H9 (cell line): Measurements from ENCODE around the gene CHD9. TPM values are rescaled to one million over a fixed set of nuclear protein-coding genes. Genes with fewer than 3 reads are reported as not detected.

ENCODE experiments used
- DNase-seq: peaks from one replicate; pipeline ENCODE4 v3.0.0-alpha.2; 2017
- H2AFZ ChIP-seq: one replicate; pipeline ENCODE4 v1.6.1; 2013; ENCODE audit warnings: mild to moderate bottlenecking, low read length, control low read depth, moderate library complexity
- H2AK5ac ChIP-seq: 2 replicates; pipeline ENCODE4 v1.6.1; 2013; ENCODE audit warnings: low read length, control low read depth, mixed read lengths; ENCODE audit not compliant: insufficient read length
- H2BK120ac ChIP-seq: one replicate; pipeline ENCODE4 v1.6.1; 2013; ENCODE audit warnings: low read depth, mild to moderate bottlenecking, low read length, control low read depth, inconsistent platforms; ENCODE audit not compliant: poor library complexity, severe bottlenecking
- H2BK12ac ChIP-seq: 2 replicates; pipeline ENCODE4 v1.6.1; 2013; ENCODE audit warnings: low read length, control low read depth, mixed read lengths, low read depth; ENCODE audit not compliant: insufficient read length
- H2BK15ac ChIP-seq: 2 replicates; pipeline ENCODE4 v1.6.1; 2013; ENCODE audit warnings: low read depth, low read length, control low read depth
- H2BK20ac ChIP-seq: one replicate; pipeline ENCODE4 v1.6.1; 2013; ENCODE audit warnings: low read depth, mild to moderate bottlenecking, low read length, control low read depth, inconsistent platforms; ENCODE audit not compliant: poor library complexity, severe bottlenecking
- H2BK5ac ChIP-seq: 2 replicates; pipeline ENCODE4 v1.6.1; 2013; ENCODE audit warnings: low read length, control low read depth, mixed read lengths; ENCODE audit not compliant: insufficient read length
- H3K14ac ChIP-seq: 2 replicates; pipeline ENCODE4 v1.6.1; 2013; ENCODE audit warnings: low read length, control low read depth; ENCODE audit not compliant: insufficient read depth
- H3K18ac ChIP-seq: 2 replicates; pipeline ENCODE4 v1.6.1; 2013; ENCODE audit warnings: low read depth, mild to moderate bottlenecking, mixed read lengths, low read length, control low read depth; ENCODE audit not compliant: insufficient read length
- H3K23ac ChIP-seq: 2 replicates; pipeline ENCODE4 v1.6.1; 2013; ENCODE audit warnings: low read length, control low read depth, mixed read lengths, low read depth; ENCODE audit not compliant: insufficient read length
- H3K23me2 ChIP-seq: 2 replicates; pipeline ENCODE4 v1.6.1; 2013; ENCODE audit warnings: low read depth, mild to moderate bottlenecking, mixed read lengths, low read length, control low read depth; ENCODE audit not compliant: insufficient read length, poor library complexity, severe bottlenecking
- H3K27ac ChIP-seq: 2 replicates; pipeline ENCODE4 v1.5.1; 2013; ENCODE audit warnings: low read length, control low read depth, mixed read lengths, low read depth; ENCODE audit not compliant: insufficient read length
- H3K27me3 ChIP-seq: 2 replicates; pipeline ENCODE4 v1.6.1; 2013; ENCODE audit warnings: low read length, control low read depth, inconsistent platforms; ENCODE audit not compliant: insufficient read depth
- H3K4ac ChIP-seq: 2 replicates; pipeline ENCODE4 v1.6.1; 2013; ENCODE audit warnings: low read depth, mild to moderate bottlenecking, control low read depth, inconsistent platforms, low read length, moderate library complexity
- H3K4me1 ChIP-seq: 2 replicates; pipeline ENCODE4 v1.6.1; 2013; ENCODE audit warnings: low read length, control low read depth, inconsistent platforms; ENCODE audit not compliant: insufficient read depth
- H3K4me2 ChIP-seq: 2 replicates; pipeline ENCODE4 v1.6.1; 2013; ENCODE audit warnings: low read length, control low read depth, mixed read lengths; ENCODE audit not compliant: insufficient read length, insufficient read depth
- H3K56ac ChIP-seq: 2 replicates; pipeline ENCODE4 v1.6.1; 2013; ENCODE audit warnings: low read depth, mild to moderate bottlenecking, mixed read lengths, low read length, control low read depth; ENCODE audit not compliant: insufficient read length
- H3K79me1 ChIP-seq: 2 replicates; pipeline ENCODE4 v1.6.1; 2013; ENCODE audit warnings: low read depth, mild to moderate bottlenecking, moderate library complexity, low read length, control low read depth, inconsistent platforms; ENCODE audit not compliant: insufficient read depth, poor library complexity, severe bottlenecking
- H3K79me2 ChIP-seq: 2 replicates; pipeline ENCODE4 v1.6.1; 2013; ENCODE audit warnings: low read length, control low read depth, inconsistent platforms; ENCODE audit not compliant: insufficient read depth
- H3K9ac ChIP-seq: 2 replicates; pipeline ENCODE4 v1.6.1; 2013; ENCODE audit warnings: low read length, control low read depth, mixed read lengths; ENCODE audit not compliant: insufficient read length; ENCODE audit errors: extremely low read depth
- H3K9me3 ChIP-seq: one replicate; pipeline ENCODE4 v1.6.1; 2013; ENCODE audit warnings: low read depth, low read length, inconsistent platforms; ENCODE audit not compliant: control insufficient read depth
- H3T11ph ChIP-seq: one replicate; pipeline ENCODE4 v1.6.1; 2013; ENCODE audit warnings: mild to moderate bottlenecking, low read length, control low read depth, inconsistent platforms
- H4K20me1 ChIP-seq: one replicate; pipeline ENCODE4 v1.6.1; 2013; ENCODE audit not compliant: control insufficient read depth, insufficient read length, insufficient read depth
- H4K5ac ChIP-seq: 2 replicates; pipeline ENCODE4 v1.6.1; 2013; ENCODE audit warnings: low read depth, mild to moderate bottlenecking, mixed read lengths, low read length, control low read depth; ENCODE audit not compliant: insufficient read length
- H4K8ac ChIP-seq: replicated peaks from 2 replicates; pipeline ENCODE4 v1.6.1; 2013; ENCODE audit warnings: low read length, control low read depth, mixed read lengths, low read depth; ENCODE audit not compliant: insufficient read length
- H4K91ac ChIP-seq: 2 replicates; pipeline ENCODE4 v1.6.1; 2013; ENCODE audit warnings: low read depth, mild to moderate bottlenecking, moderate library complexity, mixed read lengths, low read length, control low read depth; ENCODE audit not compliant: insufficient read length
- H3K27ac Mint-ChIP-seq, 3 experiments: 2 replicates in 2 of 3; 3 replicates in 1 of 3; pipeline ENCODE4 v1.8.0; 2020 to 2021; ENCODE audit warnings: mixed read lengths in 3 of 3, mild to moderate bottlenecking in 1 of 3, moderate library complexity in 1 of 3
- H3K27me3 Mint-ChIP-seq: 2 replicates; pipeline ENCODE4 v1.8.0; 2021; ENCODE audit warnings: low read depth, mild to moderate bottlenecking, moderate library complexity, mixed read lengths
- H3K36me3 Mint-ChIP-seq, 3 experiments: 2 replicates in 2 of 3; 3 replicates in 1 of 3; pipeline ENCODE4 v1.8.0; 2020 to 2021; ENCODE audit warnings: low read depth in 3 of 3, mixed read lengths in 3 of 3; ENCODE audit not compliant: insufficient read depth in 1 of 3
- H3K4me1 Mint-ChIP-seq, 2 experiments: 2 replicates each; pipeline ENCODE4 v1.8.0; 2020; ENCODE audit warnings: mixed read lengths in 2 of 2
- H3K4me3 Mint-ChIP-seq, 2 experiments: 2 replicates in 1 of 2; 3 replicates in 1 of 2; pipeline ENCODE4 v1.8.0; 2020 to 2021; ENCODE audit warnings: mild to moderate bottlenecking in 2 of 2, mixed read lengths in 2 of 2, moderate library complexity in 1 of 2
- H3K9me3 Mint-ChIP-seq, 2 experiments: 2 replicates in 1 of 2; 3 replicates in 1 of 2; pipeline ENCODE4 v1.8.0; 2020; ENCODE audit warnings: mild to moderate bottlenecking in 2 of 2, mixed read lengths in 2 of 2, moderate library complexity in 1 of 2
- CTCF ChIP-seq: fragments of 200-600 bp; sonication (generic); conservative IDR thresholded peaks from 3 replicates; pipeline ENCODE4 v1.8.0; 2021; ENCODE audit warnings: antibody characterized with exemption, mild to moderate bottlenecking
- WGBS: extraction: QIAGEN DNeasy Blood & Tissue Kit; methylation state at CpG from one replicate; pipeline ENCODE4 v1.1.7; 2013; ENCODE audit warnings: missing lambda C conversion rate, low lambda C conversion rate, mixed read lengths; ENCODE audit not compliant: insufficient read length; ENCODE audit errors: extremely low coverage; 5-methylcytosine and 5-hydroxymethylcytosine counted together
- total RNA-seq: library from RNA; stranded (reverse); gene quantifications from 2 replicates; pipeline ENCODE4 v1.2.1, GENCODE V29; 2021

CHD9 gene
- total RNA-seq, 1 experiment from 2014 or later = 46.2 TPM

GRCh38 chr16:53358884-53359283, 304.1 kb downstream of the CHD9 start:
- Histone ChIP-seq H4K5ac (no peak overlapping the region), H3K4me1 (no peaks in the 10 kb centered on the region), H3K79me1 (no peaks in the 10 kb centered on the region), H3K23me2 (no peaks in the 10 kb centered on the region), H2BK5ac (no peak overlapping the region), H2BK20ac (no peak overlapping the region), H3K18ac (no peak overlapping the region), H4K20me1 (no peaks in the 10 kb centered on the region), H3T11ph (no peak overlapping the region), H3K27me3 (no peaks in the 10 kb centered on the region), H3K56ac (no peak overlapping the region), H3K23ac (no peak overlapping the region), H2AFZ (no peak overlapping the region), H3K4me2 (no peak overlapping the region), H3K9me3 (no peaks in the 10 kb centered on the region), H2BK12ac (no peak overlapping the region), H4K8ac (no peak overlapping the region), H4K91ac (no peak overlapping the region), H2BK120ac (no peak overlapping the region), H3K79me2 (no peaks in the 10 kb centered on the region), H2AK5ac (no peak overlapping the region), H2BK15ac (no peak overlapping the region), H3K27ac (no peak overlapping the region), H3K14ac (no peak overlapping the region), H3K9ac (no peak overlapping the region), H3K4ac (no peak overlapping the region)
- H3K27me3 Mint-ChIP-seq = no peaks in the 10 kb centered on the region; the same call in 1 of the 2 replicates
- TF ChIP-seq CTCF = no peak
- H3K4me1 Mint-ChIP-seq = peaks cover 6 to 9% of the 10 kb centered on the region in 2 experiments; a peak in 3 of 4 replicates
- H3K36me3 Mint-ChIP-seq = no peaks in the 10 kb centered on the region
- no peak overlapping the region for H3K27ac Mint-ChIP-seq
- DNase-seq = no peak
- peaks cover 0 to 2% of the 10 kb centered on the region in 2 experiments; a peak in 1 of 5 replicates for H3K9me3 Mint-ChIP-seq
- no CpG with 5 or more reads among the region's 9 CpGs for WGBS
- no peak overlapping the region for H3K4me3 Mint-ChIP-seq
